Eye (tissue), 1 donor: ENCODE results near the gene GCK.
"Not testable (repeated sequence)": the region's sequence is repeated elsewhere in the genome, so short reads cannot be mapped to it uniquely, and the experiment has no call there.

Source experiments
- DNase-seq: peaks from one replicate; pipeline ENCODE4 v3.0.0-alpha.2; 2015

GCK gene

GRCh38 chr7:44200699-44201461, 11.6 kb upstream of the GCK start, which contains the start of gene YKT6:
Gene YKT6, plus strand, starts transcription at chr7:44200978. Its CDS starts 158 bp downstream, at chr7:44201136.
- peak; percentile 97 for DNase-seq

- DNase-seq, result not testable (repeated sequence)
Measured at GRCh38 chr7:44200163-44200562, 10.9 kb upstream of the GCK start.

GRCh38 chr7:44197474-44197873, 8.2 kb upstream of the GCK start:
- no peak for DNase-seq

- peak; percentile 82 for DNase-seq
Measured at GRCh38 chr7:44196450-44196872, 7.2 kb upstream of the GCK start.

- no peak for DNase-seq
Measured at GRCh38 chr7:44195889-44196288, 6.7 kb upstream of the GCK start.

- DNase-seq, result no peak
Measured at GRCh38 chr7:44194562-44195145, 5.4 kb upstream of the GCK start.

GRCh38 chr7:44194069-44194468, 4.8 kb upstream of the GCK start:
- no peak for DNase-seq

- no peak for DNase-seq
Measured at GRCh38 chr7:44193011-44193802, 4.0 kb upstream of the GCK start.

GRCh38 chr7:44191171-44191570, 1.9 kb upstream of the GCK start:
- no peak for DNase-seq

GRCh38 chr7:44189993-44190872, 994 bp upstream of the GCK start:
- no peak for DNase-seq

GRCh38 chr7:44188480-44189225, 586 bp downstream of the GCK start:
- no peak for DNase-seq

GRCh38 chr7:44187636-44188416, 1.4 kb downstream of the GCK start:
- no peak for DNase-seq

- no peak for DNase-seq
Measured at GRCh38 chr7:44186736-44187135, 2.5 kb downstream of the GCK start.

GRCh38 chr7:44185729-44186128, 3.5 kb downstream of the GCK start:
- DNase-seq, result no peak

GRCh38 chr7:44184873-44185446, 4.3 kb downstream of the GCK start:
- DNase-seq, result peak; percentile 6

GRCh38 chr7:44184206-44184872, 4.9 kb downstream of the GCK start:
- DNase-seq, result peak; percentile 66

- DNase-seq, result no peak
Measured at GRCh38 chr7:44183386-44183785, 5.9 kb downstream of the GCK start.

GRCh38 chr7:44182827-44183226, 6.4 kb downstream of the GCK start:
- DNase-seq, result no peak

GRCh38 chr7:44180631-44181030, 8.6 kb downstream of the GCK start:
- DNase-seq, result no peak

- DNase-seq, result no peak
Measured at GRCh38 chr7:44177570-44178131, 11.6 kb downstream of the GCK start.
